Mononuclear cell (primary cell): ENCODE measurements around the gene ZXDB. TPM values are rescaled to one million over a fixed set of nuclear protein-coding genes. Genes with fewer than 3 reads are reported as not detected.
"Not testable (repeated sequence)": the region's sequence is repeated elsewhere in the genome, so short reads cannot be mapped to it uniquely, and the experiment has no call there.

Source experiments
- H3K27me3 ChIP-seq: 2 replicates; pipeline ENCODE4 v1.6.0; 2011; ENCODE audit warnings: low read length, control low read depth; ENCODE audit not compliant: insufficient read depth
- H3K4me1 ChIP-seq: 2 replicates; pipeline ENCODE4 v1.5.1; 2011; ENCODE audit warnings: mild to moderate bottlenecking, low read length, control low read depth; ENCODE audit not compliant: insufficient read depth
- H3K4me3 ChIP-seq: 2 replicates; pipeline ENCODE4 v1.5.1; 2011; ENCODE audit warnings: mild to moderate bottlenecking, low read length, moderate library complexity
- H3K9me3 ChIP-seq: 2 replicates; pipeline ENCODE4 v1.5.1; 2011; ENCODE audit warnings: low read depth, mild to moderate bottlenecking, control low read depth, low read length
- total RNA-seq: library from RNA; depleted of rRNA; stranded (reverse); fragments of >200 nt; gene quantifications from one replicate; pipeline ENCODE4 v1.2.3, GENCODE V29; 2012

ZXDB gene
- total RNA-seq, result 45.3 TPM

- H3K4me3 ChIP-seq, result peak within 1 kb of the TSS; percentile 32
- H3K9me3 ChIP-seq, H3K27me3 ChIP-seq: not testable (repeated sequence)
- H3K4me1 ChIP-seq, result peaks cover 29% of the 10 kb centered on the region
Observed at GRCh38 chrX:57591284-57592159, at the start of gene ZXDB. TSS of gene ZXDB (plus strand) at chrX:57592011. CDS start at chrX:57592049, 38 bp downstream.

GRCh38 chrX:57565198-57565597 is 26.6 kb upstream of the ZXDB start:
- Histone ChIP-seq H3K4me3 (no peak overlapping the region), H3K27me3 (no peaks in the 10 kb centered on the region), H3K4me1 (no peaks in the 10 kb centered on the region), H3K9me3 (no peaks in the 10 kb centered on the region)

- H3K4me3 ChIP-seq, result no peak overlapping the region
- no peaks in the 10 kb centered on the region for H3K4me1 ChIP-seq
- H3K27me3 ChIP-seq, result no peaks in the 10 kb centered on the region
- no peaks in the 10 kb centered on the region for H3K9me3 ChIP-seq
Observed at GRCh38 chrX:57573754-57574153, 18.1 kb upstream of the ZXDB start.

- not testable (repeated sequence) for H3K4me1 ChIP-seq, H3K9me3 ChIP-seq, H3K4me3 ChIP-seq, H3K27me3 ChIP-seq
Observed at GRCh38 chrX:57582948-57583347, 8.9 kb upstream of the ZXDB start.

GRCh38 chrX:57583477-57583876 is 8.3 kb upstream of the ZXDB start:
- H3K9me3 ChIP-seq, result no peaks in the 10 kb centered on the region
- no peaks in the 10 kb centered on the region for H3K4me1 ChIP-seq
- H3K27me3 ChIP-seq, result no peaks in the 10 kb centered on the region
- H3K4me3 ChIP-seq, result no peak overlapping the region

GRCh38 chrX:57586360-57586759 is 5.5 kb upstream of the ZXDB start:
- H3K27me3 ChIP-seq, result no peaks in the 10 kb centered on the region
- no peak overlapping the region for H3K4me3 ChIP-seq
- H3K9me3 ChIP-seq, result no peaks in the 10 kb centered on the region
- H3K4me1 ChIP-seq, result peaks cover 6% of the 10 kb centered on the region

- Histone ChIP-seq H3K27me3 (no peaks in the 10 kb centered on the region), H3K4me3 (no peak overlapping the region), H3K4me1 (peaks cover 8% of the 10 kb centered on the region), H3K9me3 (no peaks in the 10 kb centered on the region)
Observed at GRCh38 chrX:57587062-57587461, 4.7 kb upstream of the ZXDB start.

GRCh38 chrX:57587607-57588006 is 4.2 kb upstream of the ZXDB start:
- Histone ChIP-seq H3K9me3 (no peaks in the 10 kb centered on the region), H3K27me3 (no peaks in the 10 kb centered on the region), H3K4me1 (peaks cover 8% of the 10 kb centered on the region), H3K4me3 (no peak overlapping the region)

GRCh38 chrX:57592160-57592893 is 516 bp downstream of the ZXDB start:
- H3K4me3 ChIP-seq, result peak overlapping the region; percentile 32
- H3K27me3 ChIP-seq, H3K9me3 ChIP-seq: not testable (repeated sequence)
- peaks cover 29% of the 10 kb centered on the region for H3K4me1 ChIP-seq

GRCh38 chrX:57592894-57593215 is 1.0 kb downstream of the ZXDB start:
- peak overlapping the region; percentile 32 for H3K4me3 ChIP-seq

GRCh38 chrX:57595381-57595811 is 3.6 kb downstream of the ZXDB start:
- Histone ChIP-seq H3K4me3 (no peak overlapping the region), H3K4me1 (peaks cover 29% of the 10 kb centered on the region)

More at GRCh38 chrX:57592894-57593215, 1.0 kb downstream of the ZXDB start:
- not testable (repeated sequence) for H3K27me3 ChIP-seq, H3K9me3 ChIP-seq
- peaks cover 29% of the 10 kb centered on the region for H3K4me1 ChIP-seq

GRCh38 chrX:57596109-57596508 is 4.3 kb downstream of the ZXDB start:
- no peak overlapping the region for H3K4me3 ChIP-seq
- no peaks in the 10 kb centered on the region for H3K9me3 ChIP-seq
- peaks cover 25% of the 10 kb centered on the region for H3K4me1 ChIP-seq
- H3K27me3 ChIP-seq, result no peaks in the 10 kb centered on the region

More at GRCh38 chrX:57595381-57595811, 3.6 kb downstream of the ZXDB start:
- Histone ChIP-seq H3K27me3 (no peaks in the 10 kb centered on the region), H3K9me3 (no peaks in the 10 kb centered on the region)

- H3K9me3 ChIP-seq, result no peaks in the 10 kb centered on the region
- H3K4me1 ChIP-seq, result peaks cover 21% of the 10 kb centered on the region
- no peak overlapping the region for H3K4me3 ChIP-seq
- no peaks in the 10 kb centered on the region for H3K27me3 ChIP-seq
Observed at GRCh38 chrX:57596516-57596915, 4.7 kb downstream of the ZXDB start.

- no peak overlapping the region for H3K4me3 ChIP-seq
- H3K27me3 ChIP-seq, result no peaks in the 10 kb centered on the region
- H3K4me1 ChIP-seq, result no peaks in the 10 kb centered on the region
- H3K9me3 ChIP-seq, result no peaks in the 10 kb centered on the region
Observed at GRCh38 chrX:57607295-57608187, 15.7 kb downstream of the ZXDB start.

- H3K9me3 ChIP-seq, H3K4me1 ChIP-seq, H3K27me3 ChIP-seq, H3K4me3 ChIP-seq: not testable (repeated sequence)
Observed at GRCh38 chrX:57613351-57613750, 21.5 kb downstream of the ZXDB start.
